Loucy (cell line): ENCODE results near the gene SLC9A5.

Source experiments
- H2AFZ ChIP-seq: fragments of 200-600 bp; sonication (generic); 2 replicates; pipeline ENCODE4 v1.6.0; 2016; ENCODE audit warnings: antibody characterized with exemption, mild to moderate bottlenecking, low read length, moderate library complexity
- H3F3A ChIP-seq: fragments of 200-600 bp; 2 replicates; pipeline ENCODE4 v1.6.0; 2016; ENCODE audit warnings: antibody characterized with exemption, low read depth, mild to moderate bottlenecking
- H3K27me3 ChIP-seq: fragments of 200-600 bp; sonication (generic); 2 replicates; pipeline ENCODE4 v1.6.1; 2014; ENCODE audit warnings: low read length, mild to moderate bottlenecking; ENCODE audit not compliant: insufficient read depth, poor library complexity, severe bottlenecking
- H3K36me3 ChIP-seq: fragments of 200-600 bp; sonication (generic); 2 replicates; pipeline ENCODE4 v1.6.1; 2016; ENCODE audit warnings: low read length; ENCODE audit not compliant: insufficient read depth
- H3K4me1 ChIP-seq: fragments of 200-600 bp; sonication (generic); 2 replicates; pipeline ENCODE4 v1.5.1; 2014; ENCODE audit warnings: low read length, mild to moderate bottlenecking; ENCODE audit not compliant: insufficient read depth, poor library complexity, severe bottlenecking
- H3K4me2 ChIP-seq: fragments of 200-600 bp; sonication (generic); 2 replicates; pipeline ENCODE4 v1.6.0; 2014; ENCODE audit warnings: antibody characterized with exemption, low read length, low read depth, mild to moderate bottlenecking; ENCODE audit not compliant: poor library complexity, severe bottlenecking
- H3K4me3 ChIP-seq: fragments of 200-600 bp; sonication (generic); 2 replicates; pipeline ENCODE4 v1.5.1; 2014; ENCODE audit warnings: low read length, mild to moderate bottlenecking, mixed read lengths; ENCODE audit not compliant: poor library complexity, severe bottlenecking
- H3K79me2 ChIP-seq: fragments of 200-600 bp; sonication (generic); 2 replicates; pipeline ENCODE4 v1.6.1; 2014; ENCODE audit warnings: low read length; ENCODE audit not compliant: insufficient read depth
- H3K9ac ChIP-seq: fragments of 200-600 bp; sonication (generic); 2 replicates; pipeline ENCODE4 v1.6.0; 2014; ENCODE audit warnings: mild to moderate bottlenecking, low read depth, low read length, moderate library complexity; ENCODE audit not compliant: poor library complexity, severe bottlenecking
- H3K9me2 ChIP-seq: fragments of 200-600 bp; sonication (generic); replicated peaks from 2 replicates; pipeline ENCODE4 v1.6.1; 2016; ENCODE audit warnings: low read depth, low read length, mixed read lengths
- H3K9me3 ChIP-seq: fragments of 200-600 bp; sonication (generic); 2 replicates; pipeline ENCODE4 v1.6.1; 2014; ENCODE audit warnings: mild to moderate bottlenecking, antibody characterized with exemption, low read length, low read depth; ENCODE audit not compliant: insufficient read depth
- H4K20me1 ChIP-seq: fragments of 200-600 bp; sonication (generic); 2 replicates; pipeline ENCODE4 v1.6.0; 2014; ENCODE audit warnings: antibody characterized with exemption, low read length, mild to moderate bottlenecking; ENCODE audit not compliant: insufficient read depth, poor library complexity, severe bottlenecking
- CTCF ChIP-seq: fragments of 200-600 bp; sonication (generic); conservative IDR thresholded peaks from 2 replicates; pipeline ENCODE4 v1.5.1; 2014; ENCODE audit warnings: mild to moderate bottlenecking, antibody characterized with exemption, low read length
- EZH2phosphoT487 ChIP-seq: fragments of 200-600 bp; IDR thresholded peaks from 2 replicates; pipeline ENCODE4 v1.6.1; 2018; ENCODE audit warnings: antibody characterized with exemption, mild to moderate bottlenecking, moderate library complexity, borderline replicate concordance

The SLC9A5 gene

GRCh38 chr16:67200491-67200890, 48.3 kb upstream of the SLC9A5 start:
- Histone ChIP-seq H3K9me2 (no peaks in the 10 kb centered on the region), H3K4me2 (no peak overlapping the region), H3K9me3 (no peaks in the 10 kb centered on the region), H3K79me2 (peaks cover 15% of the 10 kb centered on the region), H3K27me3 (no peaks in the 10 kb centered on the region), H2AFZ (no peak overlapping the region), H4K20me1 (peaks cover 8% of the 10 kb centered on the region), H3K4me3 (no peak overlapping the region), H3K9ac (no peak overlapping the region), H3K36me3 (peaks cover 64% of the 10 kb centered on the region; the same call in 1 of the 2 replicates), H3F3A (no peaks in the 10 kb centered on the region), H3K4me1 (peaks cover 5% of the 10 kb centered on the region)
- TF ChIP-seq CTCF = no peak
- TF ChIP-seq EZH2phosphoT487 = no peak

- H3K79me2 ChIP-seq = peaks cover 3% of the 10 kb centered on the region; the same call in 1 of the 2 replicates
- no peaks in the 10 kb centered on the region for H3F3A ChIP-seq
- H3K9me2 ChIP-seq = no peaks in the 10 kb centered on the region
- H4K20me1 ChIP-seq = peaks cover 3% of the 10 kb centered on the region
- TF ChIP-seq EZH2phosphoT487 = no peak
- no peak for TF ChIP-seq CTCF
- H3K4me2 ChIP-seq = no peak overlapping the region
- no peak overlapping the region for H3K4me3 ChIP-seq
- H3K4me1 ChIP-seq = peaks cover 3% of the 10 kb centered on the region
- H2AFZ ChIP-seq = no peak overlapping the region
- no peaks in the 10 kb centered on the region for H3K9me3 ChIP-seq
- H3K27me3 ChIP-seq = no peaks in the 10 kb centered on the region
- H3K36me3 ChIP-seq = peaks cover 52% of the 10 kb centered on the region; the same call in 1 of the 2 replicates
- H3K9ac ChIP-seq = no peak overlapping the region
Observed at GRCh38 chr16:67201411-67202345, 47.1 kb upstream of the SLC9A5 start.

GRCh38 chr16:67202426-67202825, 46.4 kb upstream of the SLC9A5 start:
- no peaks in the 10 kb centered on the region for H3K9me2 ChIP-seq
- TF ChIP-seq CTCF = no peak
- TF ChIP-seq EZH2phosphoT487 = no peak
- no peaks in the 10 kb centered on the region for H3F3A ChIP-seq
- no peaks in the 10 kb centered on the region for H3K9me3 ChIP-seq
- no peaks in the 10 kb centered on the region for H3K4me1 ChIP-seq
- H3K27me3 ChIP-seq = no peaks in the 10 kb centered on the region
- H4K20me1 ChIP-seq = no peaks in the 10 kb centered on the region
- H2AFZ ChIP-seq = no peak overlapping the region
- peaks cover 45% of the 10 kb centered on the region; the same call in 1 of the 2 replicates for H3K36me3 ChIP-seq
- H3K79me2 ChIP-seq = no peaks in the 10 kb centered on the region
- H3K4me2 ChIP-seq = no peak overlapping the region
- no peak overlapping the region for H3K9ac ChIP-seq
- H3K4me3 ChIP-seq = no peak overlapping the region
